ENCODE data around the gene SCLT1. TPM values are rescaled to one million over a fixed set of nuclear protein-coding genes. Genes with fewer than 3 reads are reported as not detected.

Gene SCLT1
- total and polyA plus RNA-seq, 2 of the 4 experiments (the other 2 are of a cell fraction) = 4.9 to 7.7 TPM

- Histone ChIP-seq H2BK20ac (ENCODE audit: low read depth, low read length) (no peak overlapping the region), H3K4me2 (ENCODE audit: low read depth, low read length) (no peak overlapping the region), H3K9me3 (ENCODE audit: control insufficient read depth, insufficient read depth, low read length) (no peaks in the 10 kb centered on the region), H3K9me1 (ENCODE audit: insufficient read depth, low read length) (no peaks in the 10 kb centered on the region), H3K18ac (ENCODE audit: low read depth, low read length) (no peak overlapping the region), H3K27me3 (ENCODE audit: control insufficient read depth, insufficient read depth, low read length) (no peaks in the 10 kb centered on the region), H4K8ac (ENCODE audit: low read depth in 2 of 2, low read length in 2 of 2) (no peak overlapping the region), H3K79me1 (ENCODE audit: low read depth in 1 of 2, low read length in 2 of 2) (no peaks in the 10 kb centered on the region), H2BK120ac (ENCODE audit: low read depth, low read length) (no peak overlapping the region), H3K4me1 (ENCODE audit: control insufficient read depth, insufficient read depth, low read length) (no peaks in the 10 kb centered on the region), H3K36me3 (ENCODE audit: control insufficient read depth, insufficient read depth, low read length) (no peaks in the 10 kb centered on the region), H2AK9ac (replicated peaks; ENCODE audit: low read depth, low read length, poor library complexity) (no peak overlapping the region), H2AK5ac (ENCODE audit: low read depth, low read length) (no peak overlapping the region), H4K5ac (ENCODE audit: low read depth, low read length) (no peak overlapping the region), H2AFZ (replicated peaks; ENCODE audit: low read length, poor library complexity) (no peak overlapping the region), H4K91ac (ENCODE audit: insufficient read depth, low read depth, low read length) (no peak overlapping the region), H4K20me1 (ENCODE audit: insufficient read depth, low read length) (no peaks in the 10 kb centered on the region), H2BK15ac (ENCODE audit: low read depth, low read length) (no peak overlapping the region), H3K4ac (ENCODE audit: low read depth, low read length) (no peak overlapping the region), H2BK5ac (ENCODE audit: low read depth, low read length, poor library complexity, severe bottlenecking) (no peak overlapping the region), H3K14ac (replicated peaks; ENCODE audit: low read depth, low read length) (no peak overlapping the region), H3K4me3 (ENCODE audit: insufficient read depth, low read depth, low read length) (no peak overlapping the region), H3K9ac (ENCODE audit: low read depth, low read length) (no peak overlapping the region), H3K23ac (ENCODE audit: low read depth, low read length) (no peak overlapping the region), H3K56ac (ENCODE audit: extremely low read depth, insufficient read depth, low read length) (no peak overlapping the region), H3K27ac (ENCODE audit: insufficient read depth, low read length) (no peak overlapping the region)
- dilution Hi-C loops (cut with HindIII; ENCODE audit: low sequenced_read_pairs, unreplicated experiment) (no loop called here), in situ Hi-C loops (cut with MboI; ENCODE audit: low sequenced_read_pairs) (no loop called here), intact Hi-C loops (cut with micrococcal nuclease) (no loop called here)
- ATAC-seq (ENCODE audit: low read depth) (no peak), DNase-seq (no peak)
- WGBS, 2 experiments (ENCODE audit: extremely low coverage in 2 of 2, insufficient read length in 1 of 2) = no CpG with 5 or more reads among the region's 5 CpGs
- TF ChIP-seq NFE2L2 (IDR thresholded peaks at IDR 0.05; ENCODE audit: low read depth, low read length) (no peak), MXI1 (IDR thresholded peaks at IDR 0.05; ENCODE audit: borderline replicate concordance, low read depth, low read length) (no peak), RCOR1 (IDR thresholded peaks at IDR 0.05; ENCODE audit: insufficient replicate concordance, low read length) (no peak), RFX5 (IDR thresholded peaks at IDR 0.05; ENCODE audit: low read depth, low read length) (no peak), FOS (IDR thresholded peaks at IDR 0.05; ENCODE audit: low read depth, low read length) (no peak), CHD1 (IDR thresholded peaks at IDR 0.05; ENCODE audit: low read depth, low read length) (no peak), CEBPB (IDR thresholded peaks at IDR 0.05; ENCODE audit: low read depth, low read length) (no peak), MAFK (IDR thresholded peaks at IDR 0.05; ENCODE audit: low read depth, low read length) (no peak), MAZ (IDR thresholded peaks at IDR 0.05; ENCODE audit: borderline replicate concordance, low read depth, low read length) (no peak), POLR2A (IDR thresholded peaks at IDR 0.05; ENCODE audit: low read depth, low read length) (no peak), BHLHE40 (IDR thresholded peaks at IDR 0.05; ENCODE audit: low read depth, low read length) (no peak), SMC3 (IDR thresholded peaks at IDR 0.05; ENCODE audit: low read depth, low read length) (no peak), RAD21 (IDR thresholded peaks at IDR 0.05; ENCODE audit: low read length) (no peak)
- TF ChIP-seq, protein P1, sequence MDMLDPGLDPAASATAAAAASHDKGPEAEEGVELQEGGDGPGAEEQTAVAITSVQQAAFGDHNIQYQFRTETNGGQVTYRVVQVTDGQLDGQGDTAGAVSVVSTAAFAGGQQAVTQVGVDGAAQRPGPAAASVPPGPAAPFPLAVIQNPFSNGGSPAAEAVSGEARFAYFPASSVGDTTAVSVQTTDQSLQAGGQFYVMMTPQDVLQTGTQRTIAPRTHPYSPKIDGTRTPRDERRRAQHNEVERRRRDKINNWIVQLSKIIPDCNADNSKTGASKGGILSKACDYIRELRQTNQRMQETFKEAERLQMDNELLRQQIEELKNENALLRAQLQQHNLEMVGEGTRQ (IDR thresholded peaks at IDR 0.05; ENCODE audit: low read depth, low read length) = no peak
- TF ChIP-seq, protein P2, sequence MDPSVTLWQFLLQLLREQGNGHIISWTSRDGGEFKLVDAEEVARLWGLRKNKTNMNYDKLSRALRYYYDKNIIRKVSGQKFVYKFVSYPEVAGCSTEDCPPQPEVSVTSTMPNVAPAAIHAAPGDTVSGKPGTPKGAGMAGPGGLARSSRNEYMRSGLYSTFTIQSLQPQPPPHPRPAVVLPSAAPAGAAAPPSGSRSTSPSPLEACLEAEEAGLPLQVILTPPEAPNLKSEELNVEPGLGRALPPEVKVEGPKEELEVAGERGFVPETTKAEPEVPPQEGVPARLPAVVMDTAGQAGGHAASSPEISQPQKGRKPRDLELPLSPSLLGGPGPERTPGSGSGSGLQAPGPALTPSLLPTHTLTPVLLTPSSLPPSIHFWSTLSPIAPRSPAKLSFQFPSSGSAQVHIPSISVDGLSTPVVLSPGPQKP (IDR thresholded peaks at IDR 0.05; ENCODE audit: borderline replicate concordance, low read depth, low read length) = no peak
- TF ChIP-seq, protein P3, sequence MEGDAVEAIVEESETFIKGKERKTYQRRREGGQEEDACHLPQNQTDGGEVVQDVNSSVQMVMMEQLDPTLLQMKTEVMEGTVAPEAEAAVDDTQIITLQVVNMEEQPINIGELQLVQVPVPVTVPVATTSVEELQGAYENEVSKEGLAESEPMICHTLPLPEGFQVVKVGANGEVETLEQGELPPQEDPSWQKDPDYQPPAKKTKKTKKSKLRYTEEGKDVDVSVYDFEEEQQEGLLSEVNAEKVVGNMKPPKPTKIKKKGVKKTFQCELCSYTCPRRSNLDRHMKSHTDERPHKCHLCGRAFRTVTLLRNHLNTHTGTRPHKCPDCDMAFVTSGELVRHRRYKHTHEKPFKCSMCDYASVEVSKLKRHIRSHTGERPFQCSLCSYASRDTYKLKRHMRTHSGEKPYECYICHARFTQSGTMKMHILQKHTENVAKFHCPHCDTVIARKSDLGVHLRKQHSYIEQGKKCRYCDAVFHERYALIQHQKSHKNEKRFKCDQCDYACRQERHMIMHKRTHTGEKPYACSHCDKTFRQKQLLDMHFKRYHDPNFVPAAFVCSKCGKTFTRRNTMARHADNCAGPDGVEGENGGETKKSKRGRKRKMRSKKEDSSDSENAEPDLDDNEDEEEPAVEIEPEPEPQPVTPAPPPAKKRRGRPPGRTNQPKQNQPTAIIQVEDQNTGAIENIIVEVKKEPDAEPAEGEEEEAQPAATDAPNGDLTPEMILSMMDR (conservative IDR thresholded peaks at IDR 0.05; ENCODE audit: low read depth, low read length) = no peak
- BruUV-seq (replicated peaks) = no TSS peak
- ChIA-PET POLR2A (ENCODE audit: unreplicated experiment) (no interaction called here), CTCF (no interaction called here)
These were observed 24.4 kb upstream of the SCLT1 start for GRCh38 chr4:129117705-129118104.
